GM18499 (cell line): Measurements from ENCODE around the gene NSG2.
"Not testable (repeated sequence)": the region's sequence is repeated elsewhere in the genome, so short reads cannot be mapped to it uniquely, and the experiment has no call there.

Source experiments
- ATAC-seq: cut with Tn5 transposase; IDR thresholded peaks from one replicate; pipeline ENCODE4 v1.9.1; 2021; ENCODE audit warnings: moderate number of reproducible peaks; ENCODE audit not compliant: insufficient read depth, unreplicated experiment

Gene NSG2

GRCh38 chr5:174146556-174146955 lies 101.0 kb downstream of the NSG2 start:
- no peak for ATAC-seq

- not testable (repeated sequence) for ATAC-seq
Observed at GRCh38 chr5:174147012-174147411, 101.5 kb downstream of the NSG2 start.

- no peak for ATAC-seq
Observed at GRCh38 chr5:174147551-174147950, 102.0 kb downstream of the NSG2 start.

- no peak for ATAC-seq
Observed at GRCh38 chr5:174148721-174149120, 103.2 kb downstream of the NSG2 start.

- ATAC-seq: no peak
Observed at GRCh38 chr5:174149426-174149825, 103.9 kb downstream of the NSG2 start.

GRCh38 chr5:174149989-174150388 lies 104.5 kb downstream of the NSG2 start:
- no peak for ATAC-seq

- ATAC-seq: no peak
Observed at GRCh38 chr5:174151599-174152181, 106.2 kb downstream of the NSG2 start.

GRCh38 chr5:174154559-174154958 lies 109.1 kb downstream of the NSG2 start:
- ATAC-seq: no peak

GRCh38 chr5:174155281-174155680 lies 109.8 kb downstream of the NSG2 start:
- ATAC-seq: no peak

GRCh38 chr5:174155706-174156105 lies 110.2 kb downstream of the NSG2 start:
- ATAC-seq: no peak

GRCh38 chr5:174157048-174157447 lies 111.5 kb downstream of the NSG2 start:
- ATAC-seq: no peak
